Lower leg skin (tissue), 4 donors: ENCODE measurements around the gene AKAP12. TPM values are rescaled to one million over a fixed set of nuclear protein-coding genes. Genes with fewer than 3 reads are reported as not detected.

ENCODE experiments used
- DNase-seq, 2 donors: peaks; one replicate each; pipeline ENCODE4 v3.0.0-alpha.2; 2019; ENCODE audit warnings: low spot score in 2 of 2
- H3K4me3 ChIP-seq: fragments of 200-600 bp; sonication (generic); 2 replicates; pipeline ENCODE4 v1.5.1; 2017; ENCODE audit warnings: mild to moderate bottlenecking, low read depth; ENCODE audit not compliant: poor library complexity, severe bottlenecking
- CTCF ChIP-seq, 3 donors: fragments of 450-650 bp; IDR thresholded peaks; one replicate each; pipeline ENCODE4 v1.5.1; 2016; ENCODE audit warnings: antibody characterized with exemption in 3 of 3, mild to moderate bottlenecking in 3 of 3, moderate library complexity in 2 of 3
- POLR2A ChIP-seq, 2 donors: fragments of 450-650 bp; IDR thresholded peaks; one replicate each; pipeline ENCODE4 v1.6.1; 2016 to 2017; ENCODE audit warnings: antibody characterized with exemption in 2 of 2, mild to moderate bottlenecking in 1 of 2, moderate library complexity in 1 of 2
- WGBS, 2 donors: methylation state at CpG; one replicate each; pipeline ENCODE4 v1.1.5; 2018; 5-methylcytosine and 5-hydroxymethylcytosine counted together
- intact Hi-C: fragments of 100-400 bp; cut with DNase I; formaldehyde crosslinking; loops from one replicate; pipeline ENCODE4 v1.15.0; 2023; ENCODE audit warnings: low total_unique reads
- total RNA-seq, 4 donors: library from RNA; depleted of rRNA; stranded (reverse); fragments of >200 nt; gene quantifications; one replicate each; pipeline ENCODE4 v1.1.0, GENCODE V29; 2016

The AKAP12 gene
- total RNA-seq, 4 donors from 2014 or later = 14.7 to 29.9 (median 16.0) TPM

GRCh38 chr6:151286214-151286613, 46.4 kb downstream of the AKAP12 start:
- no peak overlapping the region for H3K4me3 ChIP-seq
- TF ChIP-seq CTCF (IDR thresholded peaks at IDR 0.05) = no peak
- no peak for TF ChIP-seq POLR2A (IDR thresholded peaks at IDR 0.05)
- DNase-seq = no peak
- WGBS, 2 donors = 52 to 54% methylated on average over 7 of the region's 7 CpGs
- intact Hi-C loops = no loop called here

DNA sequence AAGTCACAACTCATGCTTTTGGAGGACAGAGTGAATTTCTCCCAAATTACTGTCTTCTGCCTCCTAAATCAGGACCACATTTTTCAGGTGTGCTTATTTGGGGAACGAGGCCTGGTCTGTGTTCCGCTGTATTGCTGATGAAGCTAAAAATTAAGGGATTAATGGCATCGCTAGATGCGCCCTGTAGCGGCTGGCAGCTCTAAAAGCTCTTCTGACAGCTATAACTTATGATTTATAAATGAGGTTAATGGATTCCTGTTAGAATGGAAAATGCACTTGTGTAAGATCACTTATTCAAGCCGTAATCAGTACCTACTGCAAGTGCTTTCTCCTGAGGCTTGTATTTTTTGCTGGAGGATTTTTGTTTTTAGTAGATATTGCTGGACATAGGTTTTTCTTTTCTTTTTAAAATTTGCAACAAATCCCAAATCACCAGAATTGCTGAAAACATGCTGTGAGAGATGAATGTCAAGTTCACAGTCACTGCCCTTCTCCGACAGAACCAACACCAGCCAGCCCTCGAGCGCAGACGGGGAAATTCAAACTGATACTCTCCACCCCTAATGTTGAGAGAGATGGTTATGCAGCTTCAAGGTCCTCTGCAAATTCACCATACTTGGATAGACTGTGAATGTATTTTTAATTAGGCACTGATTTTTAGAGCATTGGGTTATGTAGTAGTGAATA, 49.1 kb downstream of the AKAP12 start:
- DNase-seq = no peak
- no peak overlapping the region for H3K4me3 ChIP-seq
- 82 to 91% methylated on average over 10 of the region's 10 CpGs for WGBS, 2 donors
- TF ChIP-seq CTCF (IDR thresholded peaks at IDR 0.05) = no peak
- no peak for TF ChIP-seq POLR2A (IDR thresholded peaks at IDR 0.05)
- intact Hi-C loops = no loop called here

DNA sequence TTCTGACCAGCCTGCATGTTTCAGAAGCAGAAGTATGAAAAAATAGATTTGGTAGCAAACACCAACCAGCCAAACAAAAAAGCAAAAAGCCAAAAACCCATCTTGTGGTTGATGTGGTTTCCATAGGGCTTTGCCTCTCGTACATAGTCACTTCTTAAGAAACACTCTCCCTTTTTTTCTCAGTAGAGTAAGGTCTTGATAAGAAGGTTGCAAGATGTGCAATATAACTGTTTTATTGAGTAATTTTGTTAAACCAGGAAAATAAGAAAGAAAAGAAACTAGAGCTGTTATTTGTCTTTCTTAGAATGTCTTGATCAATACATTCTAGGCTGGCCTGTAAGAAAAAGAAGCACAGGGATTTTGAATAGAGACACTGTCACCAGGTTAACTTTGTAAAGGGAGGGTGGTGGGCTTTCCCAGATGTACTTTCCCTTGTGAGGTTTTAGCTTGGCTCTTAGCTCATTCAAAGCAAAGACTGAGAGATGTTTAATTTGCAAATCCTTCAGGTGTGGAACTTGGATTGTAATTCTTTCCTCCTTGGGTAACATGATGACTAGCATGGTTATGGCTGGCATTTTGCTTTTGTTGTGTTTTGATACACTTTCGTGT, 49.7 kb downstream of the AKAP12 start:
- no peak for DNase-seq
- no peak overlapping the region for H3K4me3 ChIP-seq
- intact Hi-C loops = no loop called here
- TF ChIP-seq POLR2A (IDR thresholded peaks at IDR 0.05) (no peak), CTCF (IDR thresholded peaks at IDR 0.05) (no peak)
- 82 to 90% methylated on average over 2 of the region's 2 CpGs for WGBS, 2 donors

DNA sequence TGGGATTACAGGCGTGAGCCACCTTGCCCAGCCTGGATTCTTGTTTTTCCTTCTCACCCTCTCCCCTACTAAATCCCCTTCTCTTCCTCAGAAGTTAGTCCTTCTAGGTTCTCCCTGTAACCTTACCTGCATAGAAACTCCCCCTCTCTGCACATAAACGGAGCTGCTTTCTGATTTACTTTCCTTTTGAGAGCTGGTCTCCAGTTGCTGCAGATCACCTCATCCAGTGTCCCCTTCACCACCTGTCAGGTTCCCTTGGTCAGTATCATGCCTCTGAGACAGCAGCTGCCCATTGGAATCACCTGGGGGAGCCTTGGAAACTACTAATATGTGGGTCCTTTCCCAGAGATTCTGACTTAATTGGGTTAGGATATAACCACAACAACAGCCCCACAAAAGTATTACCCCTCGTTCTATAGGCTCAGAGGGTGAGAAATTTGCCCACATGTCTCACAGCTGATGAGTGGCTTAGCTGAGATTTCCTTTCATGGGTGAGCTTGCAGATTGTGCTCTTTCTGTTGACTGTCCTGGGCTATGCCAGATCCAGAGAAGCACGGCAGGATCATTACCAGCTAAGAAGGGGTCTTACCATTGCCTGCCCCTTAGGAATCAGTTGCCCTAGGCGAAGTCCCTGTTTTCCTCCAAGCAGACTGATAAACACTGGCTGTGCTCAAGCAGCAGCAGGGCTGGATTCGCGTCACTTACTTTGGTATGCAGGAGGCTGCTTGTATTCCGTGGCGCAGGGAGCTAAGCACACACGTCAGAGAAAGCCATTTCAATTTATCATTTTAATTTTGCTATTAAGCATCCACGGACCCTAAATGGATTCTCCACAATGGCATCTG, 51.3 kb downstream of the AKAP12 start:
- H3K4me3 ChIP-seq = no peak overlapping the region
- intact Hi-C loops = no loop called here
- no peak for TF ChIP-seq POLR2A (IDR thresholded peaks at IDR 0.05)
- no peak for TF ChIP-seq CTCF (IDR thresholded peaks at IDR 0.05)
- no peak for DNase-seq
- WGBS, 2 donors = 66 to 73% methylated on average over 11 of the region's 11 CpGs

GRCh38 chr6:151291722-151292059, 51.9 kb downstream of the AKAP12 start:
- TF ChIP-seq POLR2A (IDR thresholded peaks at IDR 0.05) (no peak), CTCF (IDR thresholded peaks at IDR 0.05) (no peak)
- 33 to 73% methylated on average over 2 of the region's 2 CpGs for WGBS, 2 donors
- intact Hi-C loops = no loop called here
- H3K4me3 ChIP-seq = no peak overlapping the region
- DNase-seq = no peak
